ENCODE data around the gene CAMTA1.

CAMTA1 gene

GRCh38 chr1:7430691-7431090 lies 645.4 kb downstream of the CAMTA1 start:
- Histone ChIP-seq H3K4me3 (ENCODE audit: low read depth, low read length) (no peak overlapping the region), H3K36me3 (ENCODE audit: control insufficient read depth in 2 of 2, insufficient read depth in 1 of 2, low read length in 2 of 2) (no peaks in the 10 kb centered on the region), H3K9me3 (ENCODE audit: control insufficient read depth, insufficient read depth, low read depth, low read length) (no peaks in the 10 kb centered on the region), H3K4me1 (ENCODE audit: control insufficient read depth, insufficient read depth, low read length) (no peaks in the 10 kb centered on the region), H3K27ac (ENCODE audit: extremely low read depth, low read depth, low read length) (no peak overlapping the region)
- ChIA-PET POLR2A (no interaction called here), CTCF (interaction anchor here (0.9 kb wide), 1 partner anchor 31 kb away, joined by 3 read pairs; no protein-coding TSS in a partner anchor)
- TF ChIP-seq ZXDB (tag by site-specific recombination; IDR thresholded peaks at IDR 0.05) (no peak), ZNF175 (tag by site-specific recombination; IDR thresholded peaks at IDR 0.05) (no peak), ZSCAN23 (tag by site-specific recombination; IDR thresholded peaks at IDR 0.05) (no peak), INSM2 (tag by site-specific recombination; IDR thresholded peaks at IDR 0.05) (no peak), GLI2 (tag by site-specific recombination; IDR thresholded peaks at IDR 0.05; ENCODE audit: borderline replicate concordance, low read depth) (no peak), SETDB1 (IDR thresholded peaks at IDR 0.05; ENCODE audit: insufficient read length, low read length) (no peak), OVOL3 (tag by site-specific recombination; IDR thresholded peaks at IDR 0.05) (no peak), ZNF510 (tag by site-specific recombination; IDR thresholded peaks at IDR 0.05; ENCODE audit: insufficient replicate concordance) (no peak)

- Histone ChIP-seq H3K36me3 (ENCODE audit: control insufficient read depth in 2 of 2, insufficient read depth in 1 of 2, low read length in 2 of 2) (no peaks in the 10 kb centered on the region), H3K4me1 (ENCODE audit: control insufficient read depth, insufficient read depth, low read length) (no peaks in the 10 kb centered on the region), H3K4me3 (ENCODE audit: low read depth, low read length) (no peak overlapping the region), H3K9me3 (ENCODE audit: control insufficient read depth, insufficient read depth, low read depth, low read length) (no peaks in the 10 kb centered on the region), H3K27ac (ENCODE audit: extremely low read depth, low read depth, low read length) (no peak overlapping the region)
- ChIA-PET CTCF (no interaction called here), POLR2A (no interaction called here)
- TF ChIP-seq REST (tag by site-specific recombination; IDR thresholded peaks at IDR 0.05): no peak
- peak; percentile 37; the same call in 1 of the 2 replicates for TF ChIP-seq ZIC2 (tag by site-specific recombination; IDR thresholded peaks at IDR 0.05)
These were observed 647.0 kb downstream of the CAMTA1 start for GRCh38 chr1:7432102-7432899.

- TF ChIP-seq ZSCAN4 (tag by site-specific recombination; IDR thresholded peaks at IDR 0.05) (no peak), ZSCAN18 (tag by site-specific recombination; IDR thresholded peaks at IDR 0.05) (no peak)
- H3K4me1 ChIP-seq (ENCODE audit: control insufficient read depth, insufficient read depth, low read length): no peaks in the 10 kb centered on the region
- H3K36me3 ChIP-seq (ENCODE audit: control insufficient read depth in 2 of 2, insufficient read depth in 1 of 2, low read length in 2 of 2): no peaks in the 10 kb centered on the region
- no peak overlapping the region for H3K4me3 ChIP-seq (ENCODE audit: low read depth, low read length)
- ChIA-PET POLR2A (no interaction called here), CTCF (no interaction called here)
- no peaks in the 10 kb centered on the region for H3K9me3 ChIP-seq (ENCODE audit: control insufficient read depth, insufficient read depth, low read depth, low read length)
- no peak overlapping the region for H3K27ac ChIP-seq (ENCODE audit: extremely low read depth, low read depth, low read length)
These were observed 647.7 kb downstream of the CAMTA1 start for GRCh38 chr1:7432900-7433380.

All from HEK293 (cell line).